GM18858 (cell line): Measurements from ENCODE around the gene A4GALT.
"Not testable (repeated sequence)": the region's sequence is repeated elsewhere in the genome, so short reads cannot be mapped to it uniquely, and the experiment has no call there.

Experiments
- ATAC-seq: cut with Tn5 transposase; IDR thresholded peaks from one replicate; pipeline ENCODE4 v1.9.1; 2021; ENCODE audit not compliant: unreplicated experiment

Gene A4GALT

DNA sequence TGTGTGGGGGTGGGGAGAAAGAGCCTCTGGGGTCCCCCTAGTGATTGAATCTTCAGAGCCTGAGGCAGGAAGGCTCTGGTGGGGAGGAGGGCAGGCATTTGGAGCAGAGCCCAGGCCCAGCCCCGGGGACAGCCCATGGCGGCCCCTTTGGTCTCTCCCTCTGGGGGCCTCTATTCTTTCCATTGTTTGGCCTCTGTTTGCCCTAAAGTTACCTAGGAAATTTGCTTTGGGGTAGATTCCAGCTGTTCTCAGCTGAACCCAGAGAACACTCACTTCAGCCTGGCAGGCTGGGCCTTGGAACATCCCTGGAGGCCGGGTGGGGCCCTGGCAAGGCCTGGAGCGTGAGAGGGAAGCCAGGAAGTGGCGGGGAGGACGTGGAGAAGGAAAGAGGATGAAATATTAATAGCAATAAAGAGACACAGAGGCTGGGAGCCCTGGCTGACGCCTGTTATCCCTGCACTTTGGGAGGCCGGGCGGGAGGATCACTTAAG, 22.9 kb upstream of the A4GALT start:
- no peak for ATAC-seq

DNA sequence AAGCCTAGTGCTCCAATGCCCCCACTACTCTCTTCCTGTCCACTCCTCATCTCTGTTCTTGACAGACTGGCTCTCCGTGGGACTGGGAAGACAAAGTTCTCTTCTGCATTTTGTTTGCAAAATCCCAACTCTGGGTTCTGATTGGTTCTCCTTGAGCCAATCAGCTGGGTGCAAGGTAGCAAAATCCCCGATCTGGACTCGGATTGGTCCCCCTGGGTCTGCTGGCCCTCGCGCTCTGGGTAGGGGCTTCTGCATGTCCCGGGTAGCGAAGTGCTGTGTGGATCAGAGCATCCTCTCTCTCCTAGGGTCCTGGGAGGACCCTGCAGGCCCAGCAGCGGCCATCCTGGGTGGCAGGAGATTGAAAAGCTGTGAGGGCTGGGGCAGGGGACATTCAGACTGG, 22.3 kb upstream of the A4GALT start:
- no peak for ATAC-seq

DNA sequence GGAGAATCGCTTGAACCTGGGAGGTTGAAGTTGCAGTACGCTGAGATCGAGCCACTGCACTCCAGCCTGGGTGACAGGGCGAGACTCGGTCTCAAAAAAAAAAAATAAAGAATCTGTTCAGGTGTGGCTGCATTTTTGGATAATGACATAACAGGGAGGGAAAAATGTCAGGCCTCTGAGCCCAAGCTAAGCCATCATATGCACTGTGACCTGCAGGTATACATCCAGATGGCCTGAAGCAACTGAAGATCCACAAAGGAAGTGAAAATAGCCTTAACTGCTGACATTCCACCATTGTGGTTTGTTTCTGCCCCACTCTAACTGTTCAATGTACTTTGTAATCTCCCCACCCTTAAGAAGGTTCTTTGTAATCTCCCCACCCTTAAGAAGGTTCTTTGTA, 19.6 kb upstream of the A4GALT start:
- not testable (repeated sequence) for ATAC-seq

DNA sequence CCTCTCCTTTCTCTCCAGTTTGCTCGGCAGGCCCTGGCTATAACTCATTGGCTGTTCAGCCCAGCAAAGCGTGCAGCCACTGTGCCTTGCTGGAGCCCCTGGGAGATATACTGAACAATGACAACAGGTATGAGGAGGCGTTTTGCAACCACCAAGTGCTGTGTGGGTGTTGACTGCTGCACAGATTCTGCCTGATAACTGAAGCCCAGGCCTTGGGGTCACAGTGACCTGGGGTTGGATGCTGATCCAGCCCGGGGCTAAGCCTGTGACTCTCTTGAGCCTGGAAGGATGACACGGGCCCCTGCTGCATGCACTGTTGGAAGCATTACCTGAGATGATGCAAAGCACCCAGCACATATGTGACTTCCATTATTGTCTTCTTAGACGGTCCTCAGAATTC, 13.7 kb upstream of the A4GALT start:
- ATAC-seq: no peak

DNA sequence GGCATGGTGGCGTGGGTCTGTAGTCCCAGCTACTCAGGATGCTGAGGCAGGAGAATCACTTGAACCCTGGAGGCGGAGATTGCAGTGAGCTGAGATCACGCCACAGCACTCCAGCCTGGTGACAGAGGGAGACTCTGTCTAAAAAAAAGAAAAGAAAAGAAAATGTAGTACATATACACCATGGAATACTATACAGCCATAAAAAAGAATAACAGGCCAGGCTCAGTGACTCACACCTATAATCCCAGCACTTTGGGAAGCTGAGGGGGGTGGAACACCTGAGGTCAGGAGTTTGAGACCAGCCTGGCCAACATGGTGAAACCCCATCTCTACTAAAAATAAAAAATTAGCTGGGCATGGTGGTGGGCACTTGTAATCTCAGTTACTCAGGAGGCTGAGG, 12.7 kb upstream of the A4GALT start:
- not testable (repeated sequence) for ATAC-seq

DNA sequence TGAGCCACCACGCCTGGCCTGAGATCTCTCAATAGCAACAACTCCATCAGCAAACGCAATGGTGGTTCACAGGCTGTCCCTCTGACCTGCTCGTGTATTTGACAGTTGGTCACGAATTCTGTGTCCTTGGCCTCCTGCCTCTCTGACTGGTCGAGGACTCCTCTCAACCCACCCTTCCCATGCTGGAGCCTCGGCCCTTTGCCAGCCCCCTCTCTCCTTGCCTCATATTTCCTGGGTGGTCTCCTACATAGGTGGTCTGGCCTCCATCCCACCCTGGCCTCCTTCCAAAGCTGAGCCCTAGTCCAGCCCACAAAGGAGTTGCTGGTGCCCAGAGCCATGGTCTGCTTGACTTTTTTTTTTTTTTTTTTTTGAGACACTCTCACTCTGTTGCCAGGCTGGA, 11.4 kb upstream of the A4GALT start:
- no peak for ATAC-seq

DNA sequence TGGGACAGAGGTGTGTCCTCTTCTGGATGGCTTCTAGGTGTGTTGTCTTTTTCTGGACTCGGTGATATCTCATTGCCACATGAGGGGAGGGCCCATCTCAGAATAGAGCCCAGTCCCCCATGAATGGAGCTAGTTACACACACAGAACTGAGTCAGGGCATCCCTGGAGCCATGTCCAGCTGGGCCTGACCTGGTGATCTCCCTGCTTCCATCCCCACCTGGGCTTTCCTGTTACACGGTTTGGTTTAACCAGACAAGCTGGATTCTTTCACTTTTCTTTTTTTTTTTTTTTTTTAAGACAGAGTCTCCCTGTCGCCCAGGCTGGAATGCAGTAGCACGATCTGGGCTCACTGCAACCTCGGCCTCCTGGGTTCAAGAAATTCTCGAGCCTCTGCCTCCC, 6.1 kb upstream of the A4GALT start:
- no peak for ATAC-seq

DNA sequence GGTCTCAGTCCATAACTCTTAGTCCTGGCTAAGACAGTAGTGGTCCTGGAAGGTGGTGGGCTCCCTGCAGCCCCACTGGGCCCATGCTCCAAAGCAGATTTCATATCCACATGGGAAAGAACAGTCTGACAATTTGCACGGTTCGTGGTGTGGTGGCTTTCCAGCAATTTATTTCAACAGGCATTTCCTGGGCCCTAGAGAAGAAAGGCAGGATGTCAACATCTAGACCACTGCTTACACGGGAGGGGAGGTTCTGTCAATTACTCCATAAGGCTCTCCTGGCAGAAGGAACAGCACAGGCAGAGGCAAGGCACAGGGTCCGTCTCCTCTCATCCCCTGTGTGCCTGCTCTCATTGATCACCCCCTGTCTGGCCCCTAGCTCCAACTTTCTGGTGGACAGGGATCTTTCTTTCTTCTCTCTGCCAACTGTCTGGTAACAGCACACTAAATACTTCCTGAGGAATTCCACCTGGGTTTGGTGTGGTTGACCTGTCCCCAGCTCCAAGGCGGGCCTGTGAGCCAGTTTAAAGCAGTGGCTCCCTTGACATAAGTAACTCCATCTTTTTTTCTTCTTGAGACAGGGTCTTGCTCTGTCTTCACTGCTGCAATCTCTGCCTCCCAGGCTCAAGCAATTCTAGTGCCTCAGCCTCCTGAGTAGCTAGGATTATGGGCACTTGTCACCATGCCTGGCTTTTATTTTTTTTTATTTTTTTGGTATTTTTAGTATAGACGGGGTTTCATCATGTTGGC, 5.1 kb upstream of the A4GALT start:
- no peak for ATAC-seq

DNA sequence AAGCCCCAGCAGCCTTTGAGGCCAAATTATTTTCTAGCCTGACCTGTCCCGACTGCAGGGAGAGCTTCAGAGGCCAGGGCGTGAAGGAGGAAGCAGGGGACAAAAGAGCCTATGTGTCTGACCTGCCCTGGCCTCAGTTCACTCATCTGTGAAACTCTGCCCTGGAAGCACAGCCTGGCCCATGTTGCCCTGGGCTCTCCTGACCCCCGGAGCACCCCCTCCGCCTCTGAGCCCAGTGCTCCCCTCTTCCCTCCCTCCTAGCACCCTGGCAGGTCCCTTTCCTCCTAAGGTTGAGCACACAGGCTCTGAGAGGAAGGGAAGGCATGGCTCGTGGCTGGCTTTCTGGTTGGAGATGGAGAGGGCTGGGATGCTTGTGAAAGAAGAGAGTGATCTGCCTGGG, 3.4 kb upstream of the A4GALT start:
- ATAC-seq: no peak

DNA sequence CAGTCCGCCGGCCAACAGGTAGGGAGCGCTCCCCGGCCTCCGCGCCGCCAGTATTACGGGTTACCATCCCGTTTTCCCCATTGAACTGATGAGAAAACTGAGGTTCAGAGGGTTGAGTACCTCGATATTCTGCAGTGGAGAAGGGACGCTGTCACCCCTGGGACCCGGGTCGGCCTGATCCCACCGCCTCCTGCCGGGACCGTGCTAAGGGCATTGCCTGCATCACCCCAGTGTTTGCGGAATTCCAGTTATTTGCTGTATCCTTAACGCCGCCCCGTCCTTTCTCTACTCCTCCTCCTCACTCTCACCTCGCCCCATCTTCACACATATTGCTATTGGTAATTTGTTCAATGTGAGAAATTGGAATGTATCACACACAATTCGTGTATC, 370 bp upstream of the A4GALT start:
- no peak for ATAC-seq

DNA sequence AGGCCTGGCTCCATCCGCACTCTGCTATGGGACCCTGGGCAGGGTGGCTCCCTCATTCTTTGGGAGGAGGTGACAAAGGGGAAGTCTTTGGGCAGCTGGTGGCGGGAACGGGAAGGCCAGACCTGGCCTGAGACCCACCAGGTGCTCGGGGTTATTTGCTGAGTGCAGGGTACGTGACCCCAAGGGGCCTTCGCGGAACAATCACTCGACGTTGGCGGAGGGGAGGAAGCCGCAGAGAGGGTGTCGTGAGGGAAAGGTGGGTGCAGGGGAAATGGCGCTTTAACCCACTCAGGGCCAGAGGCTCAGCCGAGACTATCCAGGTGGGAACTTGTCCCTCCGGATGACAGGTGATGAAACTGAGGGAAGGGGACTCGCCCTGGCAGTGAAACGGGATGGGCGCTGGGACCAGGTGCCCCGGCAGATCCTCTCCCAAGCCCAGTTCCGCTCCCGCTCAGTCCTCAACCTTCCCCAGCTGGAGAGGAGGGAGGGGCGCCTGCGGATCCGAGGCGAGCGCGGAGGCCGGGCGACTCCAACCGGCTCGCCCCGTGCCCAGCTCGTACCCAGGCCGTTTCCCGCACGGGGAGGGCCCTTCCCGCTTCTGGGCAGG, 911 bp downstream of the A4GALT start:
- no peak for ATAC-seq

DNA sequence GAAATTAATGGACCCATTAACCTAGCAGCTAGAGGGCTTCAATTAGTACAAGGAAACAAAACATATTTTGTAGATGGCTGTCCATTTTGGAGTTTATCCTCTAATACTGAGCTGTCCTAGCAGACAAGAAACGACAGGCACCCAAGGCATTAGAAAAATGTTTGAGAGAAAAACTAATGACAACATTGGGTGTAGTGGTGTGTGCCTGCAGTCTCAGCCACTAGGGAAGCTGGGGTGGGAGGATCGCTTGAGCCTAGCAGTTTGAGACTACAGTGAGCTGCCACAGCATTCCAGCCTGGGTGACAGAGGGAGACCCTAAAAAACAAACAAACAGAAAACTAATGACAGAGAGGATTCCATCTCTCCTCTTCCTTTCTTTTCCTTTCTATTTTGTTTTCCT, 1.5 kb downstream of the A4GALT start:
- ATAC-seq: no peak

DNA sequence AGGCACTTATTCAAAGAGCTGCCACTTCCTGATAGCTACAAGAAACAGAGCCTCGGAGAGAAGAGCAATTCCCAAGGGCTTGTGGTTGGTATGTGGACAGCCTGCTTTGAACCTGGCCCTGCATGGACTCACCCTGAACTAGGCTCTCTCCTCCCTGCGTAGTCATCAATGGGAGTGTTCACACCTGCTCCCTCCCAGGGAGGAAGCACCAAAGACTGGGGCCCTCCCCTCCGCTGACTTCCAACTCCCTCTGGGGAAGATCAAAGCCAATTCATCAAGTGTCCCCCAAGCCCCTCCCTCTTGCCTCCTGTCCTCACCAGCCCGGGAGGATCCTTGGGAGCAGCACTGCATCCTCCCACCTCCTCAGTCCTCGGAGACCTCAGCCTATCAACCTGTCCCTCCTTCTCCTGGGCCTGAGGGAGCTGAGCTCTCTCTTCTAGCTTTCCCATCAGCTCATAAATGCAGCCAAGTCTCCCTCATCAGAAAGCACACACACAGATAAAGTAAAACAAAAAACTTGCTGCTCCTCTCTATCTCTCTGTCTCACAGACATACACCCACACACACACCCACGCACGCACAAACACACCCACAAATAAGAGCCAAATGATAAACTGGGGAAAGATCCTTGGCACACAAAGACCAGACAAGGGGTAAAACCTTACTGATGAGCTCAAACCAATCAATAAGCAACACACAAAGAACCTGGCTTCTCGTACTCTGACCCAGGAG, 3.3 kb downstream of the A4GALT start:
- no peak for ATAC-seq

DNA sequence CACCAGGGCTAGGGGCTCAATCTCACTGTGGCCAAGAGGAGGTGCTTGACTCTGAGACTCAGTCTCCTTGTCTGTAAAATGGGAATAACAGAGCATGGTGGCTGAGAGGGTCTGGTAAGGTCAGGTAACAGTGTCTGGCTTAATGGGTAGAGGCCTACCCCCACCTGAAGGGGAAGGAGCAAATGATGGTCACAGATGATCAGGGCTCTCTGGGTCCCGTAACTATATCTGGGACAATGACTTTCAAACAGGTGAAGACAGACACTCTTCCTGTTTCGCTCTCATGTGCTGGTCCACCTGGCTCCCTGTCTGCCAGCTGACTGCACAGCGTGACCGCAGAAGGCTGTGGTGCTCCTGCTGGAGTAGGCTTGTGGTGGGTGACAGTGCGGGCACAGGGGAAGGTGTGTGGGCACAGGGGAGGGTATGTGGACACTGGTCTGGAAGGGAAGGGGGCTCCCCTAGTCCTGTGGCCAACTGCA, 4.0 kb downstream of the A4GALT start:
- no peak for ATAC-seq

DNA sequence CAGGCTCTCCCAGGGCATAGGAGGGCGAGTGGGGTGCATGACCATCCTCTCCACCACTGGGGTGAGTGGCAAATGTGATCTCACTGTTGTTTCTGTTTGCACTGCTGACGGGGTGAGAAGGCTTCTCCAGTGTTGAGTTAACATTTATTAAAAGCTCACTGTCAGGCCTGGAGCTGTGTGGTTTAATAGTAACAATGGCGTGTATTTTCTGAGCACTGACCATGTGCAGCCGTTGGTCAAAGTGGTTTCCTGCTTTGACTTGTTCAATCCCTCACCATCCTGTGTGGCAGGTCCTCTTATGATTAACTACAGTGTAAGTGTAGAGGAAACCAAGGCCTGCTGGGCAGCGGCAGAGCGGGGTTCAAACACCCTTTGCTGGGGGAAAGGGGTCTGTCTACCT, 4.4 kb downstream of the A4GALT start:
- ATAC-seq: no peak

DNA sequence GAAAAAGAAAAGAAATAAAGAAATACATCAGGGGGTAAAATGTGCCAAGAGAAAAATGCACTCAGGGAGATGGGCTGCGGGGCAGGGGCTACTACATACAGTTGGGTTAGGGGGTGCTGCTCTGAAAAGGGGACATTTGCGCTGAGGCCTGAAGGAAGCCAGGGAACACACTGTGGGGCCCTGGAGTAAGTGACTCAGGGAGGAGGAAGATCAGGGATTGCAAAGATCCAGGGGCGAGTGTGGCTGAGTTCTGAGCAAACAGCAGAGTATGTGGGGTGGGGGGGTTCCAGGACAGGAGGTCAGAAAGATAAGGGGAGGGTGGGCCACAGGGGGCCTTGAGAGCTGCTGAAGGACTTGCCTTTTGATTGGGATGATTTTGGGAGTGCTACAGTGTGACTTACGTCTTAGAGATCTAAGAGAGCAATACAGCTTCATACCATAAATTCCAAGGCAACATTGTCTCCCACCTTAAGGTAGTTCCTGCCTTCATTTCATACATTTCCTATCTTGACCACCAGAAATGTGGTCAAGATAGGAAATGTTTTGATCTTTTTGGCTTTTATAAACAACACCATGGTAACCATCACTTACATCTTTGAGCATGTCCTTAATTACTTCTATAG, 5.8 kb downstream of the A4GALT start:
- no peak for ATAC-seq

DNA sequence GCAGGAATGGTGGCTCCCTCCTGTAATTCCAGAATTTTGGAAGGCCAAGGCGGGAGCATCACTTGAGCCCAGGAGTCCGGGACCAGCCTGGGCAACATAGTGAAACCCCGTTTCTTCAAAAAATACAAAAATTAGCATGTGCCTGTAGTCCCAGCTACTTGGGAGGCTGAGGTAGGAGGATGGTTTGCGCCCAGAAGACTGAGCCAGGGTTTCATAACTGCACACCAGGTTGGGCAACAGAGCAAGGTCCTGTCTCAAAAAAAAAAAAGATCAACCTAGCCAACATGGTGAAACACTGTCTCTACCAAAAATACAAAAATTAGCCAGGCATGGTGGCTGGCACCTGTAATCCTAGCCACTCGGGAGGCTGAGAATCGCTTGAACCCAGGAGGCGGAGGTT, 6.4 kb downstream of the A4GALT start:
- no peak for ATAC-seq

DNA sequence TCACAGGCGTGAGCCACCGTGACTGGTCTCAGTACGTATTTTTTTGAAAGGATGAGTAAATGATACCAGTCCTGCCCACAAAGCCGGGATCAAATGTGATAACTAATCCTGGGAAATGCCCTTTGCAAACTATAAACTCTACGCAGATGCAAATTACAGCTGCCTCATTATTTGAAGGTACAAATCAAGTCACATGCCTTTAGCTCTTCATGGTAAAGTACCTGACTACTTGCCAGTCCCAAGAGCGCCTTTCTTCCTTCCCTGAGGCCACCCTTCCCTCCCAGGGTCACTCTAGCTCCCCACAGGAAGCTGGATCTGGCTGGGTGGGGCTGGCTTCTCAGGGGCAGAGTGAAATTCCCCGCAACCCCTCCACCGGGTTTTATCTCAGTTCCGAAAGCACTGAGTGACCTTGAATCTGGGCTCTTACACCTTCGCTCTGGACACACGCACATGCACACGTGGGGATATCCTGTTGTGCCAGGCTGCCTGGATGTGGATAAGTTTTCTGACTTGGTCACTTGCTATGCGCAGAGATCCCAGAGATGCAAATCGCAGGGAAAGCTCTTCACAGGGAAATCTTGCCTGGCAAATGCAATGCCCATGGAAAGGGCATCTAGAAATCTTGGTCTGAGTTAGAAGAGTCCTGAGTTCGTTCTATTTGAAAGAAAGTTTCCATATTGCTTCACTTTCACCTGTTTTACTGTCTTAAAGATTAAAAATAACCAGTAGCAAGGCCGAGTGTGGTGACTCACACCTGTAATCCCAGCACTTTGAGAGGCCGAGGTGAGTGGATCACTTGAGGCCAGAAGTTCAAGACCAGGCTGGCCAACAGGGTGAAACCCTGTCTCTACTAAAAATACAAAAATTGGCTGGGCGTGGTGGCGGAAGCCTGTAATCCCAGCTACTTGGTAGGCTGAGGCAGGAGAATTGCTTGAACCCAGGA, 8.5 kb downstream of the A4GALT start:
- no peak for ATAC-seq

DNA sequence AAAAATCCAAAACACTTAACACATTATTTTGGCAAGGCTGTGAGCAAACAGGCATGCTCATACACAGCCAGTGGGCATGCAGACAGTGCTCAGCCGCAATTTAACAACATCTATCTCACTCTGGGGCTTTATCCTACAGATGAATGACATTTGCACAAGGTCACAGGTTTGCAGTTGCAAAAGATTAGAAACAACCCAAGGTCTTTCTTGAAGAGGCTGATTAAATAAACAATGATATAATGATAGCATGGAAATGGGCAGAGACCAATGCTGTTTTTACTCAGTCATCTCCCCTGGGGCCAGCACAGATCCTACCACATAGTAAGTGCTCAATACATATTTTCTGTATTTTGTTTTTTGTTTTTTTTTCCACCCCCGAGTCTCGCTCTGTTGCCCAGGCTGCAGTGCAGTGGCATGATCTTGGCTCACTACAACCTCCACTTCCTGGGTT, 9.4 kb downstream of the A4GALT start:
- no peak for ATAC-seq

DNA sequence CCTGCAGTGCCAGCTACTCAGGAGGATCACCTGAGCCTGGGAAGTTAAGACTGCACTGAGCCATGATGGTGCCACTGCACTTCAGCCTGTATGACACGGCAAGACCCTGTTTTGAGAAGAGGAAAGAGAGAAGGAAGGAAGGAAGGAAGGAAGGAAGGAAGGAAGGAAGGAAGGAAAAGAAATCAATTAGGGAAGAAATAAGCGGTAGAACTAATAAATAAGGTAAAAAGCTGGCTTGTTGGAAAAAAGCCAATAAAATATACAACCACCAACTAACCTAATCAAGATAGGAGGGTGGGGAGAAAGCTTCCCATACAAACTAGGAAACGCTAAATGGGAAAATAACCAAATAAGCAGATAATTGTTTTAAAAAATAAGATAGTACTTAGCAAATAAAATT, 12.3 kb downstream of the A4GALT start:
- no peak for ATAC-seq
